H1 (cell line): ENCODE measurements around the gene HAUS2.

Experiments used
- BRCA1 ChIP-seq: IDR thresholded peaks from 2 replicates; pipeline ENCODE4 v1.6.1; 2012; ENCODE audit warnings: low read depth, low read length, improper control_type of control experiment
- CEBPB ChIP-seq: IDR thresholded peaks from 2 replicates; pipeline ENCODE4 v1.6.1; 2012; ENCODE audit warnings: low read depth, low read length
- CTCF ChIP-seq, 3 experiments: IDR thresholded peaks; 1 replicate in 2 of 3; 2 replicates in 1 of 3; pipeline versions ENCODE4 v1.5.1 to v1.6.1; 2011; ENCODE audit warnings: low read length in 3 of 3, mild to moderate bottlenecking in 3 of 3, inconsistent platforms in 2 of 3, low read depth in 1 of 3, moderate library complexity in 1 of 3; ENCODE audit not compliant: insufficient read depth in 1 of 3; ENCODE audit errors: control extremely low read depth in 1 of 3
- GABPA ChIP-seq: IDR thresholded peaks from 2 replicates; pipeline ENCODE4 v1.6.1; 2011; ENCODE audit warnings: mild to moderate bottlenecking, low read length, moderate library complexity, borderline replicate concordance; ENCODE audit not compliant: insufficient read depth
- MAX ChIP-seq: IDR thresholded peaks from 2 replicates; pipeline ENCODE4 v1.6.1; 2012; ENCODE audit warnings: inconsistent platforms
- NRF1 ChIP-seq: IDR thresholded peaks from 2 replicates; pipeline ENCODE4 v1.6.1; 2011; ENCODE audit warnings: mild to moderate bottlenecking, low read depth, low read length, improper control_type of control experiment
- PHF8 ChIP-seq: fragments of 200-600 bp; sonication (generic); conservative IDR thresholded peaks from 2 replicates; pipeline ENCODE4 v1.7.1; 2012; ENCODE audit warnings: low read depth, mild to moderate bottlenecking, inconsistent platforms, low read length, moderate library complexity
- SUZ12 ChIP-seq: fragments of 200-600 bp; sonication (generic); IDR thresholded peaks from 2 replicates; pipeline ENCODE4 v1.6.1; 2012; ENCODE audit warnings: mild to moderate bottlenecking, inconsistent platforms, low read length, moderate library complexity, mixed read lengths

- no peak for TF ChIP-seq CEBPB
- TF ChIP-seq CTCF (IDR thresholded peaks at IDR 0.05; ENCODE audit: control extremely low read depth in 1 of 3, insufficient read depth in 1 of 3, low read depth in 1 of 3, low read length in 3 of 3), result no peak
- TF ChIP-seq BRCA1, result no peak
- TF ChIP-seq GABPA, result no peak
- TF ChIP-seq MAX, result no peak
- TF ChIP-seq SUZ12, result no peak
- no peak for TF ChIP-seq NRF1
- TF ChIP-seq PHF8, result no peak
Measured at GRCh38 chr15:42533246-42533645, 15.4 kb upstream of the HAUS2 start.
